T follicular helper cell (primary cell): ENCODE results near the gene RAD51B.

ENCODE experiments used
- DNase-seq: peaks from one replicate; pipeline ENCODE4 v3.0.0-alpha.2; 2020; ENCODE audit warnings: low read depth

Gene RAD51B

GRCh38 chr14:68622856-68623255 lies 803.3 kb downstream of the RAD51B start:
- no peak for DNase-seq

DNA sequence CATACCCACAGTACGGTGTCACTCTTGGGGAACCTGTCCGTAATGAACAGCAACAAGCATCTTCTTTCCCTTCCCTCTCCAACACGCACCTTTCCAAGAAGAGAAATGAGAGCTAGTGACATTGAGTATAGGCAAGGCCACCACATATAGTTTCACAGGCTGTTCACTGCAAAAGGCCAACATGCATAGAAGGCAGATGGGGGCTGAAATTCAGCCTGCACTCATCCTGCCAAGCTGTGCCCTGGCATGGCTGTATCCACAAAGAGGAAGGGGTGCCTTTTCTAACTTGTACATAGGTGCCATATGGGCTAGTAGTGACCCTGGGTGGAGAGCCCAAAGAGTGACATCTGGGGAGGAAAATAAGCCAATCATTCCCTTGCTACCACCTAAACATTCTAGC lies 803.7 kb downstream of the RAD51B start:
- no peak for DNase-seq

DNA sequence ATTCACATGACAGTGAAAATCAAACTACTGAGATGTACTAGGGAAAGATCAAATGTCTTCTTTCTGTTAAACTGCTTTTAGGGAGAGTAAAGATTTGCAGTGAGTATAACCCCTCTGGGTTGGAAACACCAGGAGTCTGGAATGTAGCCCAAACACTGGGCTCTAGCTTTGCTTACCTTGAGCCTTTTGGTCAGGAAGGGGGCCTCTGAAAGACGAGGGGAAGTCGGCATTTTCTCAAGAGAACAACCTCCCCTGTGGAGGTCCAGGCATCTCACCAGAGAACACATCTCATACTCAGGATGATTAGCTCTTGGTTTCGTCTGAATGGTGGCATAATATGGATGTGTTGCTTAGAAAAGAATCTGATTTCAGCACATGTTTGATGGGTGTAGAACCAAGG lies 804.2 kb downstream of the RAD51B start:
- DNase-seq, result no peak

GRCh38 chr14:68624541-68625220 lies 805.1 kb downstream of the RAD51B start:
- DNase-seq, result no peak

DNA sequence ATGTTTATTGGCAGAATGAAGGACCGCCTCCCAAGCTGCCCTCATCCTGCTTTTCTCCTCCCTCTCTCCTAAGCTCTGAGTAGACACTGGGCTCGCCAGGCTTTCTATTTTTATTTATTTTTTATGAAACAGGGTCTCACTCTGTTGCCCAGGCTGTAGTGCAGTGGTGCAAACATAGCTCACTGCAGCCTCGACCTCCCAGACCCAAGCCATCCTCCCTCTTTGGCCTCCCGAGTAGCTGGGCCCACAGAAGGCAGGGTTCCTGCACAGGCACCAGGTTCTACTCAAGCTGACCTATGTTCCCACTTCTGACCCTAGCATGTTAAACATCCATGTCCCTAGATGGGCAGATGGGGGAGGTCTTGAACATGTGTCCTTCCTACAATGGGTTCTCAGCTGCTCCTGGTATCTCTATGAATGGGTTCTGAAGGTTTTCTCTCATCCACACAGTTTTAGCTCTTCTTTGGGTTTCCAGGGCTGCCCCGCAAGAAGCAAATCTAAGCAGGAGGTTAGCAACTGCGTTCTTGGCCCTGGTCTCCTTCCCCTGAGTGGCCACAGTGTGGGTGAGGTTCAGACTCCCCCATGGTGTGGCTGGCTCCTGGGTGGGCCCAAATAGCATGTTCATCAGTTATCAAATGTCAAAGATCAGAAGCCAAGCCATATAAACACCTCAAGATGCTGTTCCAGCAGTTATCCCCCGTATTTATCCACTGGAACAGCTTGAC lies 805.9 kb downstream of the RAD51B start:
- no peak for DNase-seq

GRCh38 chr14:68626386-68626785 lies 806.8 kb downstream of the RAD51B start:
- no peak for DNase-seq

DNA sequence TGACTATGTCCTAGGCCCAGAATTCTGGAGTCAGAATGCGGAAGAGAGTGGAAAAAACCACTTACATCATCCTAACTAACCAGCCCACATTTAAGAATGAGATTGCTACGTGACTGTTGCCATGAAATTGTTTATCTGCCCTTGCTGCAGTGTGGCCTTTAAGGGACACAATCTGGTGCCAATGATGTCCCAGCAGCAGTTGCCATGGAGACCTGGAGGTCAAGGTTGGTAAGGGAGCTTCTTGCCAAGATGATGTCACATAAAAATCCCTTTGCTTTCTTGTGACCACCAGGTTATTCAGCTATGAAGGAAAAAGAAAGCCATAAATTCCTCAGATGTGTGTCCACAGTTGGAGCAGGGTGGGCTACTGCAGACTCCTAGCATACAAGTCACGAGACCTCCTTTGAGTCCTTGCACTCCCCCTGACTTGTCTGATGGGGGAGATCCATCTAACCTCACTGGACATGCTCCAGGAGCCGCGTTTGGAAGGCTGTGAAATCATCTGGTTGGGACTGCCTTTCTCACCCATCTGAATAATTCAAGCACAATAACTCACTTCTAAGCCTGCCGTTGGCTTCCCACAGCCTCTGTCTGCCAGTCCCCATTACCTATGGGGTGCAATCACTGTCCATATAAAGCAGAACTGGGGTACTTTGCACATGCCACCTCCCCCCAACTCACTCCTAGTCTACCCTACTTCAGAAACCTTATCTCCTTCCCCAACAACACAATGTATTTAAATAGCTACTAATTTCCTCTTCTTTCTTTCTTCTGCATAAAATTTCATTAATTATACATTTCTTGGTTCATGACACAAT lies 807.7 kb downstream of the RAD51B start:
- no peak for DNase-seq

- peak; percentile 25 for DNase-seq
Observed at GRCh38 chr14:68627868-68628604, 808.5 kb downstream of the RAD51B start.

DNA sequence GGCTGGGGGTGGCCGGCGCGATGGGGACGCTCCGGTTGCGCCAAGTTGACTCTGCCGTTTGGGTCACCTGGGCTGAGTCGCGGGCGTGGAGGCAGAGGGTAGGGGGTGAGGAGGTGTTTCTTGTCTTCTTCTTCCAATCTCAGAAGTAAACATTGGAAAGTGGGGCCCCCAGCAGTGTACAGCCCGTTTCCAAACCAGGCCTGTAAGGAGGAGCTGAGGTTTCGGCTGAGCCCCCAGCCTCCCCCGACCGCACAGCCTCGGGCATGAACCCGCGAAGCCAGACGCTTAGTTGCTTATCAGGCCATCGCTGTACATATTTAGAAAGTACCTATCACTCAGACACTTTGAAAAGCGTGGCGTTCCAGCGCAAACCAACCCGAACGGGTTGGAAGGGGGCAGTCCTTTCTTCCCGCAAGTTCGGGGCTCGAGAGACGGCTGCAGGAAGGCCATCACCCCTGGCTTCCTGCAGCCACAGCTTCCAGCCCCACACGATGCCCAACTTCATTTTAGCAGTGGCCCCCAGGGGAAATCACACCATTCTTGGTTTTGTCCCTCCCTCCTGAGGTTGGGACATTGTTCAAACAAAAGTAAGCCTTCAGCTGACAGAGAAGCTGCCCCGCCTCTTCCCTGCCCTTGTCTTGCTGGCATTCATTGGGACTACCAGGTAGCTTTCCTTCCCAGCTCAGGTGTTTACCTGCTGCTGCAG lies 809.2 kb downstream of the RAD51B start:
- no peak for DNase-seq

- no peak for DNase-seq
Observed at GRCh38 chr14:68630081-68630571, 810.5 kb downstream of the RAD51B start.

DNA sequence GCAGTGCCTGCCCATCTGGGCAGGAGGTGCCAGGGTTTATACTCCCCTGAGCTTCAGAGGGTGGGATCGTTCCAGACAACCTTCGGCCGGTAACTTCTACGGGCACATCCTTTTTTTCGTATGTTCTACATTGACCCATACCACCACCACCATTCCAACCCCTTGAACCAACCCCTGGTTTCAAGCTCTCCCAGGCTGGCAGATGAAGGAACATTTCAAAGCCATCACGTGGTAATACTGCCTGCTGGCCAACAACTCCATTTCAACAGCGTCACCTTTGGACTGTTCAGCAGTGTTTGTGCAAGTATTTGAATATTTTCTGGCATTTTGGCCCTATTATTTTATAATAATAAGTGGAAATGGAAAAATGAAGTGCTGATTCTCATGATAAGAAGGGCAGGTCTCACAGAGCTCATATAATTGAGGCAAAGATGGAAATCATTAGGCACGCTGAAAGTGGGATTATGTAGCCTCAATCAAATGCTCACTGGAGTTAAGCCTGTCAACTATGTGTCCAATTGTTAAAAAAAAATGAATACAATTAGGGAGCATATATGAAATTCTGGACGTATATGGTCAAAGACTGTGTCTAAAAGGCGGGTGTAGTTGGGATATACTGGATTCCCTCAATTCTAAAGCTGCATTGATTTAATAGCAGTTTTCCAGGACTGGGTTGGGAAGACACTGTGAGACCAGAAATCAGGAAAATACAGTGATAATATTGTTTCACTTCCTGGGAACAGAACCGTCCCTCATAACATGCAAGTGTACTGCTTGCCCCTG lies 811.2 kb downstream of the RAD51B start:
- DNase-seq, result no peak

DNA sequence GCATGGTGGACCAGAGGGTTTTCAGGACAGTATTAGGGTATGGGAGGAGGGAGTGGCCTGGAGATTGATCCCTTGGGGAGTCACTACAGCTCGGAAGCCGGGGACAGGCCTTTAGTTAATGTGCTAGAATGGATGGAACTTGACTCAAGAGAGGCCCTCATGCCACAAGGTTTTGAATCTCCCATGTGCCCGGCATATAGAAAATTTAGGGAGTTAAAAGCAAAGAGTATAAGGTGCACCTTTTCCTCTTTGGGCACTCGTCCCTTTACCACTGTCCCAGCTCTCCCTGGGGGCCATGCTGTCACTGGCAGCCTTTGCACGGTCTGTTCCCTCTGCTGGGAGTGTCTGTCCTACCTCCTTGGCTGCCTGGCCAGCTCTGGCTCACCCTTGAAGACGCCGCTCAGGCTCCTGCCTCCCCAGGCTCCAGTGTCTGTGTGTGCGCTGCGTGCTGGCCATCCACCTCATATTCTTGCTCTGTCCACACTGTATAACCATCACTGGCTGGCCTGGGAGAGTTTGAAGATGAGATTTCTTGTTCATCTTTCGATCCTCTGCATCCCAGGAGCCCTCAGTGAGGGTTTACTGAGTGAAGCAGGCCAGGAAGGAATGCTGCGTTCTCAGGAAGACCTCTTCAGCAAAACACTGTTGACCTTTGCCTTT lies 811.9 kb downstream of the RAD51B start:
- no peak for DNase-seq

DNA sequence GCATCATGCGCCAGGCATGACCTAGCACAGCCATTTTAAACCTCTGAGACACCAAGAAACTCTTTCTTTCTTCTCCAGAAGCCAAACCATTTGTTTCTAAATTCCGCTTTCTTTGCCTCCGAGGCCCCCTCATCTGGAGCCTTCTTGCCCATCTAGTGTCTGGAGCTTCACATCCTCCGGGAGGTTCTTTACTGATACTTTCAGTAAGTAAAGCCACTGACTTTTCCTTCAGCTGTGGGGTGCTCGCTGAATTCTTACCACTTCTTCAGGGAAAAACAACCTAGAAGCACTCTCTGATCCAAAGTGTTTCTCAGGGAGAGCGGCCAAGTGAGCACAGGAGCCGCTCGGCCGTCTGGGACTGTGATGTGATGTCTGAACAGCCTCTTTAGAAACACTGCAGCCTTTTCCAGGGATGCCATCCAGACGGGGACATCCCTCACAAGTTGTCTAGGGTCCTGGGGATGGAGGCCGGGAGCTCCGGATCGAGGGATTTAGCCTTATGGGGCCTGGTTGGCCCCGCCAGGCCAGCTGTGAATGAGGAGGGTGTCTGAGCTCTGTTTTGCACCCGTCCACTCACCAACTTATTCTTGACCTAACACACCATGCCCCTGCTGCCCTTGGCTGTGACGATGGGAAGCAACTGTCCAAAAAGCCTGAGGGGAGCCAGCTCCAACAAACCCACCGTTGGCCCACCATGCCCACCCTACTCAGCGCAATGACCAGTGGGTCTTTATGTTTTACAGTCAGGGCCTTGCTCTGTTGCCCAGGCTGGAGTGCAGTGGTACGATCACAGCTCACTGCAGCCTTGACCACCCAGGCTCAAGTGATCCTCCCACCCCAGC lies 812.7 kb downstream of the RAD51B start:
- DNase-seq, result no peak

DNA sequence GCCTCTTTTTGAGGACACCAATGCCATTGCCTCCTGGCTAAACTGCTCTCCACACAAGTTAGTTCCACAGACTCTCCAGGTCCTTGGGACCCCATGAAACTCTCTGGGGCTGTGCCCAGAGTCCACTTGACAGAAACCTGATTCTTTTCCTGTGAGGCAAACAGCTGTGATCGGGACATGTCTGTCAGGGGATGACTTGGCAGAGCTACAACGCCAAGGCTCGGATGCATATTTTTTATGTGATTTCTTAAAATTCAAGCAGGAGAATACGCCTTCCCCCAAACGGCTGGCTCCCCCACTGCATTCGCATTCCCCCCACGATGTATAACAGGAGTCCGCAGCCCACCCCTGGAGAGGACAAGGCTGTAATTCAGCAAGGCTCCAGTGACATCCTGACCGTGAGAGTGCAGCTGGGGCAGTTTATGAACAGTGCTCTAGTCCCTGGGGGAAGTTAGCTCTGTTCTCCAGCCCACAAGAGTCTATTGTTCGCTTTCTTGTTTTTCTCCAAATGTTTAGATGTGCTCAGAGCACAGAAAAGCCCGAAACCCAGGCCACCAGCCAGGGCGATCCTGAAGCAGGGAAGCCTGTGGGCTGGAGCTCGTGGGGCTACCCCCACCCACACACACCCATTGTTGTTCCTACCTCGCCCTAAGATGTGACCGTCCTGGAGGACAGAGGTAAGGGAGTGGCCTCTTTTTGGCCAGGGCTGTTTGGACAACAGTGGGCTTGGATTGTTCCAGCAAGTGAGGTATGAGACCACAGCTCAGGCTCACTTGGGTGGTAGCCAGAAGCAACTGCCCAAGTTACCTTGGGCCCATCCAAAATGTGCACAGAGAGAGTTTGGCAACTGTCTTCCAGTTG lies 813.8 kb downstream of the RAD51B start:
- DNase-seq, result no peak

DNA sequence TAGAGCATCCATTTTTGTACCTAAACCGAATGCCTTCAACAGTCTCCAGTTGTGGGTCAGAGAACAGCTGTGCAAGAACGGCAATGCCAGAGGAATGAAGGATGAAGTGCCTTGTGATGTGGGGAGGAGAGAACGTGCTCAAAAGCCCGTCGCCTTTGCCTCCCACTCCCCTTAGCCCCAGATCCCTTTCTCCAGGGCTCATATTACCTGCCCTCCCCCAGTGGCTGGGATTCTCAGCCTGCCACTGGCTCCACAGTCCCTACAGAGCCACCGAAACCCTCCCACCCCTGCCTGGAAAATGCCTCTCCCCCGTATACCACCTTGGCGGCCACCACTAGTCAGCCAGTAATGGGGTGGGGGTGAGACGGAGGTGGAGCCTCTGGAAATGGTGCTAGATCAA lies 814.8 kb downstream of the RAD51B start:
- DNase-seq, result no peak

DNA sequence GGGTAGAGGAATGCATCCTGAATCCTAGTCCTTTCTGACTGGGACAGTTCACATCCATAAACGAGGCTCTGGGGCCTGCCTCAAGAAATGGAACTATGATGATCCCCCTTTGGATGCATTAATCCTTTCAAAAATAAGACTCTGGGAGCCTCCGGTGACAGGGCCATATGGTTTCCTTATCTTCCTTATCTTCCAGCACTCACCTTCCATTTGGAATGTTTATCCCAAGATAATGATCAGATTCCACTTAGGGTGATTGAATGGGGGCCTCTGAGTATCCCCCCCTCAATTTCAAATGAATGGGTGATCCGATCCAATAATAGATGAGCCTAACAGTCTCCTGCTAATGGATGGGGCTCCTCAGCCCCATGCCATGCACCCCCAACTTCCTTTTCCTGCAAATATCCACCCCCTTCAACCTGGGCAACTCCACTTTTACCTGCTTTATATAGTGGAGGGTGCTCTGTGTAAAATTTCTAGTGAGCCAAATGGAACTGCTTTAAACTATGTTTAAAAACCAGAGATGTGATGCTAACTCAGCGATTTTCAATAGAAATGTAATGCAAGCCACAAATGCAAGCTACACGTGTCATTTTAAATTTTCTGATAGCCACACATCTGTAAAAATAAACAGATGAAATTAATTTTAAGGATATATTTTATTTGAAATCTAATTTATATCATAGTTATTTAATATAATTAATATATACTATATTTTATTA lies 815.5 kb downstream of the RAD51B start:
- DNase-seq, result no peak

GRCh38 chr14:68636597-68636996 lies 817.0 kb downstream of the RAD51B start:
- DNase-seq, result no peak
